A549 treated with CpdA at 1 μM for 4 hours (cell line): ENCODE data around the gene NSF. TPM values are rescaled to one million over a fixed set of nuclear protein-coding genes. Genes with fewer than 3 reads are reported as not detected.

Experiments used
- total RNA-seq: library from RNA; stranded (reverse); fragments of 200-300 nt; extraction: Qiagen RNA extraction; gene quantifications from 5 replicates; pipeline ENCODE4 v1.2.3, GENCODE V29; 2022; ENCODE audit warnings: low read depth

NSF gene
- total RNA-seq = 20.6 to 24.2 TPM (median 23.5 TPM) in 5 replicates

GRCh38 chr17:46590157-46591146, at the start of gene NSF:
Gene NSF, plus strand, starts transcription at chr17:46590669. Its CDS starts 107 bp downstream, at chr17:46590776.

GRCh38 chr17:46579083-46580075, 11.1 kb upstream of the NSF start, which contains the start of gene ARL17A:
Gene ARL17A, minus strand, starts transcription at chr17:46579691. Its CDS starts 3,369 bp downstream, at chr17:46576322.

Other genes starting within 250 kb of the NSF start
- gene ARL17B, start 228.9 kb upstream of the NSF start, total RNA-seq = 4.8 to 7.8 TPM (median 7.0 TPM) in 5 replicates
- gene LRRC37A2, start 78.2 kb upstream of the NSF start, total RNA-seq = 2.7 to 4.1 TPM (median 3.7 TPM) in 5 replicates
- gene ARL17A, start 11.0 kb upstream of the NSF start, total RNA-seq = 2.9 to 5.6 TPM (median 4.3 TPM) in 5 replicates
- 4.4 to 6.4 TPM (median 5.6 TPM) in 5 replicates for gene WNT3, start 228.0 kb downstream of the NSF start, total RNA-seq